Measurements from ENCODE around the gene SHANK3.

Gene SHANK3

GRCh38 chr22:50672471-50673230, at the start of gene SHANK3:
SHANK3 (plus strand) TSS chr22:50672823.
- no peak within 1 kb of the TSS for H3K9ac ChIP-seq (ENCODE audit: low read length)
- peaks cover 41% of the 10 kb centered on the region for H3K27me3 ChIP-seq (replicated peaks; ENCODE audit: control insufficient read depth, insufficient read depth, low read length)
- H3K36me3 ChIP-seq (ENCODE audit: control insufficient read depth, insufficient read depth, low read length, severe bottlenecking), result no peaks in the 10 kb centered on the region
- H3K4me3 ChIP-seq (ENCODE audit: low read length), result no peak within 1 kb of the TSS
- no peaks in the 10 kb centered on the region for H3K9me3 ChIP-seq (ENCODE audit: control insufficient read depth, low read length)
- no peak for DNase-seq (ENCODE audit: low read depth)
- peaks cover 5% of the 10 kb centered on the region for H3K4me1 ChIP-seq (ENCODE audit: control insufficient read depth, insufficient read depth, low read length)

- H3K36me3 ChIP-seq (ENCODE audit: control insufficient read depth, insufficient read depth, low read length, severe bottlenecking), result peaks cover 3% of the 10 kb centered on the region
- H3K9me3 ChIP-seq (ENCODE audit: control insufficient read depth, low read length), result no peaks in the 10 kb centered on the region
- peaks cover 23% of the 10 kb centered on the region for H3K4me1 ChIP-seq (ENCODE audit: control insufficient read depth, insufficient read depth, low read length)
- no peak for DNase-seq (ENCODE audit: low read depth)
- H3K9ac ChIP-seq (ENCODE audit: low read length), result no peak overlapping the region
- no peak overlapping the region for H3K4me3 ChIP-seq (ENCODE audit: low read length)
- peaks cover 23% of the 10 kb centered on the region for H3K27me3 ChIP-seq (replicated peaks; ENCODE audit: control insufficient read depth, insufficient read depth, low read length)
Observed at GRCh38 chr22:50624347-50625130, 48.1 kb upstream of the SHANK3 start.

GRCh38 chr22:50625131-50625567, 47.5 kb upstream of the SHANK3 start:
- Histone ChIP-seq H3K36me3 (ENCODE audit: control insufficient read depth, insufficient read depth, low read length, severe bottlenecking) (peaks cover 3% of the 10 kb centered on the region), H3K4me3 (ENCODE audit: low read length) (no peak overlapping the region), H3K9ac (ENCODE audit: low read length) (no peak overlapping the region), H3K4me1 (ENCODE audit: control insufficient read depth, insufficient read depth, low read length) (peaks cover 23% of the 10 kb centered on the region), H3K27me3 (replicated peaks; ENCODE audit: control insufficient read depth, insufficient read depth, low read length) (peaks cover 18% of the 10 kb centered on the region), H3K9me3 (ENCODE audit: control insufficient read depth, low read length) (no peaks in the 10 kb centered on the region)
- no peak for DNase-seq (ENCODE audit: low read depth)

GRCh38 chr22:50625568-50626313, 46.9 kb upstream of the SHANK3 start:
- Histone ChIP-seq H3K36me3 (ENCODE audit: control insufficient read depth, insufficient read depth, low read length, severe bottlenecking) (peaks cover 3% of the 10 kb centered on the region), H3K9me3 (ENCODE audit: control insufficient read depth, low read length) (no peaks in the 10 kb centered on the region), H3K4me3 (ENCODE audit: low read length) (no peak overlapping the region), H3K9ac (ENCODE audit: low read length) (no peak overlapping the region), H3K4me1 (ENCODE audit: control insufficient read depth, insufficient read depth, low read length) (peaks cover 20% of the 10 kb centered on the region), H3K27me3 (replicated peaks; ENCODE audit: control insufficient read depth, insufficient read depth, low read length) (peaks cover 15% of the 10 kb centered on the region)
- no peak for DNase-seq (ENCODE audit: low read depth)

- Histone ChIP-seq H3K9ac (ENCODE audit: low read length) (no peak overlapping the region), H3K36me3 (ENCODE audit: control insufficient read depth, insufficient read depth, low read length, severe bottlenecking) (peaks cover 3% of the 10 kb centered on the region), H3K9me3 (ENCODE audit: control insufficient read depth, low read length) (no peaks in the 10 kb centered on the region), H3K27me3 (replicated peaks; ENCODE audit: control insufficient read depth, insufficient read depth, low read length) (peaks cover 9% of the 10 kb centered on the region), H3K4me3 (ENCODE audit: low read length) (no peak overlapping the region), H3K4me1 (ENCODE audit: control insufficient read depth, insufficient read depth, low read length) (peaks cover 17% of the 10 kb centered on the region)
- no peak for DNase-seq (ENCODE audit: low read depth)
Observed at GRCh38 chr22:50626314-50626849, 46.2 kb upstream of the SHANK3 start.

GRCh38 chr22:50626850-50627641, 45.6 kb upstream of the SHANK3 start:
- H3K36me3 ChIP-seq (ENCODE audit: control insufficient read depth, insufficient read depth, low read length, severe bottlenecking), result peaks cover 3% of the 10 kb centered on the region
- peaks cover 17% of the 10 kb centered on the region for H3K4me1 ChIP-seq (ENCODE audit: control insufficient read depth, insufficient read depth, low read length)
- peak overlapping the region; percentile 92 for H3K9ac ChIP-seq (ENCODE audit: low read length)
- peak overlapping the region; percentile 93 for H3K4me3 ChIP-seq (ENCODE audit: low read length)
- peaks cover 3% of the 10 kb centered on the region for H3K27me3 ChIP-seq (replicated peaks; ENCODE audit: control insufficient read depth, insufficient read depth, low read length)
- no peak for DNase-seq (ENCODE audit: low read depth)
- H3K9me3 ChIP-seq (ENCODE audit: control insufficient read depth, low read length), result no peaks in the 10 kb centered on the region

GRCh38 chr22:50627642-50628542, 44.7 kb upstream of the SHANK3 start, which contains the start of gene ARSA:
ARSA (minus strand) TSS chr22:50628152; CDS start chr22:50627779, 373 bp downstream.
- H3K27me3 ChIP-seq (replicated peaks; ENCODE audit: control insufficient read depth, insufficient read depth, low read length), result no peaks in the 10 kb centered on the region
- peaks cover 16% of the 10 kb centered on the region for H3K4me1 ChIP-seq (ENCODE audit: control insufficient read depth, insufficient read depth, low read length)
- DNase-seq (ENCODE audit: low read depth), result peak; percentile 95
- peak within 1 kb of the TSS; percentile 92 for H3K9ac ChIP-seq (ENCODE audit: low read length)
- H3K4me3 ChIP-seq (ENCODE audit: low read length), result peak within 1 kb of the TSS; percentile 93
- peaks cover 3% of the 10 kb centered on the region for H3K36me3 ChIP-seq (ENCODE audit: control insufficient read depth, insufficient read depth, low read length, severe bottlenecking)
- H3K9me3 ChIP-seq (ENCODE audit: control insufficient read depth, low read length), result no peaks in the 10 kb centered on the region

GRCh38 chr22:50628543-50629134, 44.0 kb upstream of the SHANK3 start:
- DNase-seq (ENCODE audit: low read depth), result no peak
- peaks cover 3% of the 10 kb centered on the region for H3K36me3 ChIP-seq (ENCODE audit: control insufficient read depth, insufficient read depth, low read length, severe bottlenecking)
- H3K4me1 ChIP-seq (ENCODE audit: control insufficient read depth, insufficient read depth, low read length), result peaks cover 14% of the 10 kb centered on the region

GRCh38 chr22:50630376-50630775, 42.2 kb upstream of the SHANK3 start:
- no peak overlapping the region for H3K9ac ChIP-seq (ENCODE audit: low read length)
- no peak overlapping the region for H3K4me3 ChIP-seq (ENCODE audit: low read length)
- peaks cover 14% of the 10 kb centered on the region for H3K4me1 ChIP-seq (ENCODE audit: control insufficient read depth, insufficient read depth, low read length)
- no peaks in the 10 kb centered on the region for H3K36me3 ChIP-seq (ENCODE audit: control insufficient read depth, insufficient read depth, low read length, severe bottlenecking)
- DNase-seq (ENCODE audit: low read depth), result no peak
- peaks cover 4% of the 10 kb centered on the region for H3K27me3 ChIP-seq (replicated peaks; ENCODE audit: control insufficient read depth, insufficient read depth, low read length)
- no peaks in the 10 kb centered on the region for H3K9me3 ChIP-seq (ENCODE audit: control insufficient read depth, low read length)

More at GRCh38 chr22:50628543-50629134, 44.0 kb upstream of the SHANK3 start:
- Histone ChIP-seq H3K27me3 (replicated peaks; ENCODE audit: control insufficient read depth, insufficient read depth, low read length) (peaks cover 1% of the 10 kb centered on the region), H3K9ac (ENCODE audit: low read length) (peak overlapping the region; percentile 92), H3K4me3 (ENCODE audit: low read length) (peak overlapping the region; percentile 89), H3K9me3 (ENCODE audit: control insufficient read depth, low read length) (no peaks in the 10 kb centered on the region)
